GM23338 (cell line): ENCODE data around the gene SMIM26.

Experiments
- CTCF ChIP-seq, 2 experiments: fragments of 200-600 bp in 1 of 2; sonication (generic) in 1 of 2; conservative IDR thresholded peaks; 2 replicates each; pipeline versions ENCODE4 v1.5.1 to v1.6.1; 2016 to 2017; ENCODE audit warnings: antibody characterized with exemption in 2 of 2, low read depth in 2 of 2, mild to moderate bottlenecking in 2 of 2, moderate library complexity in 1 of 2
- EZH2 ChIP-seq: fragments of 200-600 bp; sonication (generic); IDR thresholded peaks from one replicate; pipeline ENCODE4 v1.8.0; 2017; ENCODE audit warnings: antibody characterized with exemption, mild to moderate bottlenecking, low read depth; ENCODE audit not compliant: unreplicated experiment
- JUNB ChIP-seq: IDR thresholded peaks from one replicate; pipeline ENCODE4 v1.6.1; 2016; ENCODE audit warnings: antibody characterized with exemption; ENCODE audit not compliant: unreplicated experiment
- NANOG ChIP-seq: IDR thresholded peaks from 2 replicates; pipeline ENCODE4 v1.6.1; 2016; ENCODE audit warnings: antibody characterized with exemption, borderline replicate concordance
- POLR2AphosphoS5 ChIP-seq: IDR thresholded peaks from 2 replicates; pipeline ENCODE4 v1.6.1; 2016; ENCODE audit warnings: antibody characterized with exemption, low read depth
- REST ChIP-seq: IDR thresholded peaks from one replicate; pipeline ENCODE4 v1.6.1; 2018; ENCODE audit warnings: antibody characterized with exemption; ENCODE audit not compliant: unreplicated experiment

- no peak for TF ChIP-seq CTCF (conservative IDR thresholded peaks at IDR 0.05; ENCODE audit: low read depth in 2 of 2)
- TF ChIP-seq EZH2 = no peak
- no peak for TF ChIP-seq NANOG
- TF ChIP-seq JUNB = no peak
- no peak for TF ChIP-seq POLR2AphosphoS5
- no peak for TF ChIP-seq REST
Measured at GRCh38 chr20:18571009-18571408, 3.8 kb downstream of the SMIM26 start.
